GM18907 (cell line): Measurements from ENCODE around the gene SAP130.

ENCODE experiments used
- ATAC-seq: cut with Tn5 transposase; IDR thresholded peaks from one replicate; pipeline ENCODE4 v1.9.1; 2021; ENCODE audit warnings: mild to moderate bottlenecking, moderate library complexity; ENCODE audit not compliant: unreplicated experiment

SAP130 gene

DNA sequence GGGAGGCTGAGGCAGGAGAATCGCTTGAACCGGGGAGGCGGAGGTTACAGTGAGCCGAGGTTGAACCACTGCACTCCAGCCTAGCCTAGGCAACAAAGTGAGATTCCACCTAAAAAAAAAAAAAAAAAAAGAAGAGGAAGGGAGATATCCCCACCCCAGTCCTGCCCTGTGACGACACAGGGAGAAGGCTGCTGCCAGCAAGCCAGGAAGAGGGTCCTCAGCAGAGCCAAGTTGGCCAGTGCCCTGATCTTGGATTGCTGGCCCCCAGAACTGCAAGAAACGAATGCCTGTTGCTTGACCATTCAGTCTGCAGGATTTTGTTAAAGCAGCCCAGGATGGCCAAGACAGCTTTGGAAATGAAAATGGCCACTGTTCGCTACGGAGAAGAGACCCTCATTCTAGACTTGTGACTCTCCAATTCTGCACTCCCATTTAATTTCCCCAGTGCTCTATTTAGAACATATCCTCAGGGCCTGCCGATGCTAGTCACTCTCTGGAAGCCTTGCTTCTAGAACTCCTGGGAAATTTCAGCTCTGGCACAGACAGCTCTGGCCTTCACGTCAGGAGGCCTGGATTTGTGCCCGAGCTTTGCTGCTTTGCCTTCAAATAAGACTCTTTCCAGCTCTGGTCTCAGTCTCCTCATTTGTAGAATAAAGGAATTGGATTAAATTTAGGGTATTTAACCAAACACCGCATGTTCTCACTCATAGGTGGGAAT is 126.4 kb downstream of the SAP130 start:
- ATAC-seq, result no peak

DNA sequence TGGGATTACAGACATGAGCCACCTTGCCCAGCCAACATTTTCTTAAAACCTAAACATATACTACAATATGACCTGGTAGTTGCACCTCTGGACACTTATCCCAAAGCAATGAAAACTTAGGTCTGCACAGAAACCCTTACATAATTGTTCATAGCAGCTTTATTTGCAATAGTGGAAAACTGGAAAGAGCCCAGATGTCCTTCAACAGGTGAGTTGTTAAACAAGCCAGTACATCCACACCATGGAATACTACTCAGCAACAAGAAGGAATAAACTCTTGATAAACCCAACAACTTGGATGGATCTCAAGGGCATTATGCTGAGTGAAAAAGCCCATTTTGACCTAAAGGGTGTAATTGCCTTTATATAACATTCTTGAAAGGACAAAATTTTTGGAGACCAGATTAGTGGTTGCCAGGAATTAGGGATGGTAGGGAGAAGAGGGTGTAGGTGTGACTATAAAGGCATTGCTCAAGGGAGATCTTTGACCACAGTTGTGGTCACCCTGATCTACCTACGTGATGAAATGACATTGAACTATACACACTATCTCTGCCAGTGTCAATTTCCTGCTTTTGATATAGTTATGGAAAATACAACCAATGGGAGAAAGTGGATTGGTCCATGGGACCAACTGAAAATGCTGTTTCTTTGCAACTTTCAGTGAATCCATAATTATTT is 130.2 kb downstream of the SAP130 start:
- no peak for ATAC-seq

DNA sequence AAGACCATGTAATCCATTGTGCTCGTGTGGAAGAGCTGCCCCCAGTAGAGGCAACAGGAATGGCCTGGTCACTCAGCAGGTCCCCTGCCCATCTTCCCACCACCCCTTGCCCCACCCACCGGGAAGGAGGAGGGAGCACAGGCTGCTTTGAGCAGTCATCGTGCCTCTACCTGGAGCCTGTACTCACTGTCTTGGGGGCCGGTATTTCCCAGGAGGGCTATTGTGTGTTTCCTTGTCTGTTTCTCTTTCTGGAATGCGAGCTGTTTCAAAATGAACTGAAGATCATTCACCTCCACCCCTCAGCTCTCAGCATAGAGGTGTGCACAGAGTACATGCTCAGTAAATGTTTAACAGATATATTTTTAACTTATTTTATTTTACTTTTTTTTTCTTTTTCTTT is 134.4 kb downstream of the SAP130 start:
- ATAC-seq, result no peak

DNA sequence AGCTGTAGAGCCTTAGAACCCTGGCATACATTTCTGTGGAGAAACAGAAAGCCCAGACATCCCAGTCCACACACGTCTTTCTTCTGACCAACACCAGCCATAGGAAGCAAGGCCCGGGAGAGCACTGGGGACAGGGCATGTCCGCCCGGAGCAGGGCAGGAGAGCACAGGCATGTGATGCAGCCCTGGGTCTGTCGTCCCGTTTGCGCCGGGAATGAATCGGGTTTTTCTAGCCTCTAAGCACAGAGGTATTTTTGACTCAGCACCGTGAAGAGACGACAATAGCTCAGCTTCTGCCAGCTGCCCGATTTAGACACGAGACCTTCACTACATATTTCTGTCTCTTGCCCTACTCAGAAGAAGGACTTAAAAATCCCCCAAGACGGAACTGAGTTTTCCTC is 134.8 kb downstream of the SAP130 start:
- no peak for ATAC-seq

DNA sequence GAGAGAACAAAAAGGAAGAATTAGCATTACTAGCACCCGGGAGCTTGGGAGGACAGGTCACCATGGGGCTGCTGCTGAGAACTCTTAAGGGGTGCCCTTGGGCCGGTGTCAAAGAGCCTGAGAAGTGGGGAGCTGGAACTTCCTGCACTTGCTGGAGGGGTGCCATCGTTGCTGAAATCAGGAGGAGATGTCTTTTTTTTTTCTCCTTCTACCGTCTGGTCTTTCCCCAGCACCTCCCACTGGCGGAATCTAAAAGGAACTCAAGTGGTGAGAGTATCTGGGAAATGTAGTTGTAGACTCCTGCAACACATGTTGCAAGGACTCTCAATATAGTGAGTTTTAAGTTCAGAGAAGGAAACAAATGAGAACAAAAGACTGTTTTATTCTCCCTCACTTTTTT is 136.0 kb downstream of the SAP130 start:
- no peak for ATAC-seq
